Thyroid gland (tissue), 4 donors: ENCODE results near the gene ADARB1. TPM values are rescaled to one million over a fixed set of nuclear protein-coding genes. Genes with fewer than 3 reads are reported as not detected.

ENCODE experiments used
- DNase-seq, 2 donors: peaks; one replicate each; pipeline ENCODE4 v3.0.0-alpha.2; 2019
- H3K27ac ChIP-seq, 3 donors: fragments of 200-600 bp; sonication (generic); 1 replicate in 2 of 3; 2 replicates in 1 of 3; pipeline ENCODE4 v1.5.1; 2016 to 2019; ENCODE audit warnings: mild to moderate bottlenecking in 1 of 3, moderate library complexity in 1 of 3
- H3K27me3 ChIP-seq: fragments of 200-600 bp; sonication (generic); one replicate; pipeline ENCODE4 v1.5.1; 2019
- H3K36me3 ChIP-seq, 2 donors: fragments of 200-600 bp; sonication (generic); one replicate each; pipeline ENCODE4 v1.5.1; 2016 to 2019
- H3K4me1 ChIP-seq, 2 donors: fragments of 200-600 bp; sonication (generic); one replicate each; pipeline ENCODE4 v1.5.1; 2017 to 2019
- H3K4me3 ChIP-seq, 3 donors: fragments of 200-600 bp; sonication (generic); replicated peaks in 1 of 3; 1 replicate in 2 of 3; 2 replicates in 1 of 3; pipeline ENCODE4 v1.5.1; 2016; ENCODE audit warnings: mild to moderate bottlenecking in 1 of 3
- H3K9me3 ChIP-seq: fragments of 200-600 bp; sonication (generic); one replicate; pipeline ENCODE4 v1.5.1; 2017
- CTCF ChIP-seq, 6 experiments: fragments of 200-600 bp in 3 of 6; fragments of 450-650 bp in 3 of 6; sonication (generic) in 3 of 6; IDR thresholded peaks; one replicate each; pipeline ENCODE4 v1.5.1; 2016 to 2019; ENCODE audit warnings: antibody characterized with exemption in 6 of 6, mild to moderate bottlenecking in 2 of 6, inconsistent platforms in 1 of 6, moderate library complexity in 1 of 6
- POLR2A ChIP-seq, 2 donors: fragments of 450-650 bp; IDR thresholded peaks; one replicate each; pipeline ENCODE4 v1.6.1; 2017; ENCODE audit warnings: antibody characterized with exemption in 2 of 2, mild to moderate bottlenecking in 2 of 2, moderate library complexity in 1 of 2
- WGBS, 2 donors: methylation state at CpG; one replicate each; pipeline ENCODE4 v1.1.5; 2017; 5-methylcytosine and 5-hydroxymethylcytosine counted together
- intact Hi-C: fragments of 100-400 bp; cut with DNase I; formaldehyde crosslinking; loops from one replicate; pipeline ENCODE4 v1.15.1; 2023
- total RNA-seq, 4 donors: library from RNA; depleted of rRNA; stranded (reverse); fragments of >200 nt; gene quantifications; one replicate each; pipeline ENCODE4 v1.2.3, GENCODE V29; 2016

The ADARB1 gene
- total RNA-seq, 4 donors from 2014 or later: 5.0 to 20.2 (median 10.1) TPM

DNA sequence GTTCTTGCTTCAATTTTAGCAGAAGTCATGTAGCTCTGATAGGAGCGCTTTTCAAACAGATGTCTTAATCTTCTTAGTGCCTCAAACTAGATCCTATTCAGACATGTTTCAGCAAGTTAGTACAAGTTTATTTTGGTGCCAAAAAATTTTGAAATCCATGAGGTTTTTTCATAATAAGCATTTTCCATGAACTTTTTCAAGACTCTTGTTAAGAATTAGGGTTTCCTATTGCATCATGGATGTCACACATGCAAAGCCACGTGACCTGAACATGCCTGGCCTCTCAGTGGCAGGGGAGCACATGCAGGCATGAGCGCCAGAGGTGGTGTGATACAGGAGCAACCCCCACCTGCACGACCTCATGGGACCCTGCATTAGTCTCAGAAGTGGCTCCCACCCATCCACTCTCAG is 145.7 kb downstream of the ADARB1 start:
- Histone ChIP-seq H3K4me1 (no peaks in the 10 kb centered on the region), H3K4me3 (no peak overlapping the region), H3K9me3 (no peaks in the 10 kb centered on the region), H3K27me3 (no peaks in the 10 kb centered on the region), H3K36me3 (no peaks in the 10 kb centered on the region), H3K27ac (no peak overlapping the region)
- no peak for TF ChIP-seq POLR2A (IDR thresholded peaks at IDR 0.05)
- intact Hi-C loops: no loop called here
- no peak for DNase-seq
- 87 to 93% methylated on average over 4 of the region's 4 CpGs for WGBS, 2 donors

DNA sequence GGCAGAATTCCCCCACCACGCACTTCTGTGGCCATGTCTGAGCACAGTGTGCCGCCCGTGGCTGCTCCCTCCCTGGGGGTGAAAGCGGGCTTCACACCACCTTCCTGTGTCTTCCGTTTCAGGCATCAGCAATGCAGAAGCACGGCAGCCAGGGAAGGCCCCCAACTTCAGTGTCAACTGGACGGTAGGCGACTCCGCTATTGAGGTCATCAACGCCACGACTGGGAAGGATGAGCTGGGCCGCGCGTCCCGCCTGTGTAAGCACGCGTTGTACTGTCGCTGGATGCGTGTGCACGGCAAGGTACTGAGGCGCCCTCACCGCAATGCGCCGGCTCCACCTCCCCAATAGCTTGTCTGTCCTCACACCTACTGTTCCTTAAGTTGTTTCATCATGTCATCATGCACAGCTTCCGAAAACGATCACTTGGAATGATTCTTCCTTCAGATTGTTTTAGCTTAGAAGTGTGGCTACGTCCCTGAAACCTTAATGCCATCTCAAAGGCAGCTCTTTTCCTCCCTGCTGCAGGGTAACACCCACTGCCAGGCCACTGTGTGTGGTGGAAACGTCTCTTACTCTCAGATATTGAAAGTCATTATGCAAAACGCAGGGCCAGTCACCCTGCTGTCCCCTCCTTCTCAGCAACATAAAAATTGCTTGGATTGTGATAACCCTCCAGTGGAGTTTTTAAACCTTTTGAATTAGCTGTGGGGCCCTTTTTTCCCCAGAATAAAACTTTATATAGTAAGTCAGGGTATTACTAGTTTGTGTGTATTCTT is 146.5 kb downstream of the ADARB1 start:
- intact Hi-C loops: no loop called here
- H3K4me1 ChIP-seq: no peaks in the 10 kb centered on the region
- H3K4me3 ChIP-seq: no peak overlapping the region
- no peak overlapping the region for H3K27ac ChIP-seq
- no peaks in the 10 kb centered on the region for H3K9me3 ChIP-seq
- DNase-seq: no peak
- 93 to 94% methylated on average over 26 to 29 of the region's 29 CpGs for WGBS, 2 donors
- H3K27me3 ChIP-seq: peaks cover 4% of the 10 kb centered on the region
- no peaks in the 10 kb centered on the region for H3K36me3 ChIP-seq
- TF ChIP-seq POLR2A (IDR thresholded peaks at IDR 0.05): no peak
- no peak for TF ChIP-seq CTCF (IDR thresholded peaks at IDR 0.05)

- 91 to 95% methylated on average over 13 of the region's 15 CpGs for WGBS, 2 donors
- TF ChIP-seq CTCF (IDR thresholded peaks at IDR 0.05) (no peak), POLR2A (IDR thresholded peaks at IDR 0.05) (no peak)
- Histone ChIP-seq H3K27me3 (peaks cover 4% of the 10 kb centered on the region), H3K27ac (no peak overlapping the region), H3K9me3 (no peaks in the 10 kb centered on the region), H3K36me3 (no peaks in the 10 kb centered on the region), H3K4me1 (no peaks in the 10 kb centered on the region), H3K4me3 (no peak overlapping the region)
- DNase-seq: no peak
- intact Hi-C loops: no loop called here
Observed at GRCh38 chr21:45222001-45222400, 147.6 kb downstream of the ADARB1 start.

GRCh38 chr21:45223236-45224185 is 149.1 kb downstream of the ADARB1 start:
- Histone ChIP-seq H3K36me3 (no peaks in the 10 kb centered on the region), H3K27ac (no peak overlapping the region), H3K4me1 (no peaks in the 10 kb centered on the region), H3K27me3 (peaks cover 4% of the 10 kb centered on the region), H3K4me3 (no peak overlapping the region), H3K9me3 (no peaks in the 10 kb centered on the region)
- DNase-seq: no peak
- WGBS, 2 donors: 89 to 92% methylated on average over 23 to 30 of the region's 36 CpGs
- TF ChIP-seq CTCF (IDR thresholded peaks at IDR 0.05): no peak
- TF ChIP-seq POLR2A (IDR thresholded peaks at IDR 0.05): no peak
- intact Hi-C loops: no loop called here

DNA sequence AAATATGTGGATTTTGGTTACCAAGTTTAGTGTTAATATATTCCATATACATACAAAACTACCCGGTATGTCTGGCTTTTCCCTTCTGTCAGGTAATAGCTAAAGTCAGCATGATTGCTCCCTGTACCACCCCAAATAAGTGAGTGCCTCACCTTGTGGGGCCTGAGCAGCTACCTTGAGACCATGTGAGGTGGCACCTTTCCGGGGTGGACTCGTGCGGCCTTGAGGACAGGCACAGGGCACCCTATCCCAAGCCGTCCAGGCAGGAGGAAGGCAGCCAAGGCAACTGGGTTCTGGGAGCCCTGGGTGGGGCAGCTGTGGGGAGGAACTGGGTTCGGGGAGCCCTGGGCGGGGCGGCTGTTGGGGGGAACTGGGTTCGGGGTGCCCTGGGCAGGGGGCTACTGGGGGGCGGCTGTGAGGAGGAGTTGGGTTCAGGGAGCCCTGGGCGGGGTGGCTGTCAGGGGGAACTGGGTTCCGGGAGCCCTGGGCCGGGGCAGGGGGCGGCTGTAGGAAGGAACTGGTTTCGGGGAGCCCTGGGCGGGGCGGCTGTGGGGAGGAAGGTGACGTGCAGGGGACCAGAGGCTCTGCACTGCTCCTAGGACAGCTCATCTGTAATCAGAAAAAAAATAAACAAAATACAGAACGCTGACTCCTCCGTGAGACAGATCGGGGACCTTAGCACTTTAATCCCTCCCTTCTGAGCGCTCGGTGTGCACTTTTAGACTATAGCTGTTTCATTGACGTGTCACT is 150.0 kb downstream of the ADARB1 start:
- H3K9me3 ChIP-seq: no peaks in the 10 kb centered on the region
- H3K4me3 ChIP-seq: no peak overlapping the region
- intact Hi-C loops: no loop called here
- no peaks in the 10 kb centered on the region for H3K36me3 ChIP-seq
- 80 to 83% methylated on average over 17 to 22 of the region's 24 CpGs for WGBS, 2 donors
- no peak for DNase-seq
- TF ChIP-seq POLR2A (IDR thresholded peaks at IDR 0.05): no peak
- peaks cover 4% of the 10 kb centered on the region for H3K27me3 ChIP-seq
- no peak overlapping the region for H3K27ac ChIP-seq
- no peaks in the 10 kb centered on the region for H3K4me1 ChIP-seq
